Activated B cell treated with CpG ODN at 0.5 μM for 24 hours (primary cell): Measurements from ENCODE around the gene HK1. TPM values are rescaled to one million over a fixed set of nuclear protein-coding genes. Genes with fewer than 3 reads are reported as not detected.

ENCODE experiments used
- ATAC-seq: fragments of 200-7000 bp; cut with Tn5 transposase; one replicate; pipeline ENCODE4 v1.10.0; 2021; ENCODE audit warnings: low read depth, mild to moderate bottlenecking, moderate library complexity
- CTCF ChIA-PET: fragments of 350-600 bp; sonication (Branson Sonifier 250); formaldehyde crosslinking; loops from one replicate; lab custom pipeline; 2021; ENCODE audit warnings: antibody characterized with exemption; lab: Charles Lee
- POLR2A ChIA-PET: fragments of 350-600 bp; sonication (Branson Sonifier 250); formaldehyde crosslinking; loops from one replicate; lab custom pipeline; 2021; ENCODE audit warnings: antibody characterized with exemption; lab: Charles Lee
- DNase-seq: peaks from one replicate; pipeline ENCODE4 v3.0.0; 2022
- H3K27ac Mint-ChIP-seq: one replicate; pipeline ENCODE4 v1.8.0; 2020; ENCODE audit warnings: mixed read lengths
- H3K27me3 Mint-ChIP-seq: one replicate; pipeline ENCODE4 v1.8.0; 2021; ENCODE audit warnings: mixed read lengths
- H3K36me3 Mint-ChIP-seq: one replicate; pipeline ENCODE4 v1.8.0; 2021; ENCODE audit warnings: low read depth, mixed read lengths
- H3K4me1 Mint-ChIP-seq: one replicate; pipeline ENCODE4 v1.8.0; 2021; ENCODE audit warnings: mixed read lengths
- H3K4me3 Mint-ChIP-seq: one replicate; pipeline ENCODE4 v1.8.0; 2020; ENCODE audit warnings: mild to moderate bottlenecking, mixed read lengths
- H3K9me3 Mint-ChIP-seq: one replicate; pipeline ENCODE4 v1.8.0; 2020; ENCODE audit warnings: mixed read lengths
- CTCF ChIP-seq: fragments of 200-600 bp; IDR thresholded peaks from one replicate; pipeline ENCODE4 v1.8.0; 2022; ENCODE audit warnings: antibody characterized with exemption, mild to moderate bottlenecking
- intact Hi-C: fragments of 100-400 bp; cut with micrococcal nuclease; formaldehyde crosslinking; loops from one replicate; pipeline ENCODE4 v1.15.1; 2024
- total RNA-seq: library from RNA; stranded (reverse); gene quantifications from 2 replicates; pipeline ENCODE4 v1.2.3, GENCODE V29; 2022

The HK1 gene
- total RNA-seq, 1 donor from 2014 or later = 47.2 TPM

- Mint-ChIP-seq H3K27me3 (no peaks in the 10 kb centered on the region), H3K9me3 (no peaks in the 10 kb centered on the region), H3K4me1 (peaks cover 20% of the 10 kb centered on the region), H3K4me3 (no peak overlapping the region), H3K27ac (no peak overlapping the region), H3K36me3 (peaks cover 2% of the 10 kb centered on the region)
- ChIA-PET POLR2A (no interaction called here), CTCF (no interaction called here)
- no peak for TF ChIP-seq CTCF
- ATAC-seq (no peak), DNase-seq (no peak)
- intact Hi-C loops = loop anchor here (5.0 kb wide), 1 partner anchor 857 kb away; the partner anchor contains the start of gene SAR1A
Observed at GRCh38 chr10:69315100-69315542, 36.8 kb downstream of the HK1 start.

DNA sequence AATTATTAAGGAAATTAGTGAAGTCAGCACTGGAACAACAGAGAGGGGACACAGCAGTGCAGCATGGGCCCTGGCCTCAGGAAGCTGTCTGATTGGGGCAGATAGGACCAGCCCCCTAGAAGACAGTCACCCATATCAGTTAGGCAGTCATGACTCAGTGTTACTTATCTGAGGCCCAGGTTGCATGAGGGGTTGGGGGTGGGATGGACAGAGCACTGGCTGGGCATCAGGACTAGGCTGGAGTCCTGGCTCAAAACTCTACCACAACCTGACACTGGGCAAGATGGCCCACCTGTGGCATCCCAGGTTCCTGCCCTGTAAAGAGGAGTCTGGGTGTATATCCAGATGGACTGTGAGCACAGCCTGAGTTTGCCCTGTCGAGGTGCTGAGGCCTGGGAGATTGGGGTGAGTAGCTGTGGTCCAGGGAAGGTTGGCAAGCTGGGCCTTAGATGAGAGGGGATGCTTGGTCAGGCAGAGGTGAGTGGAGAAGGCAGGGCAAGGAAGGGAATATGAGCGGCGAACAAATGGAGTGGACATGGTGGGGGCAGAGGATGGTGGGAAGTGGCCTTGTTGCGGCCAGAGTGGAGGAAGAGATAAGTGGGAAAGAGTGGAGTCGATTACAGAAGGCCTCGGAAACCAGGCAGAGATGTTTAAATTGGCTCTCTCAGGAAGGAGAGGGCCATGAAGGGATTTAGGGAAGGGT is 37.5 kb downstream of the HK1 start:
- DNase-seq (no peak), ATAC-seq (no peak)
- TF ChIP-seq CTCF = no peak
- intact Hi-C loops = loop anchor here (5.0 kb wide), 1 partner anchor 857 kb away; the partner anchor contains the start of gene SAR1A
- Mint-ChIP-seq H3K27me3 (no peaks in the 10 kb centered on the region), H3K4me1 (peaks cover 27% of the 10 kb centered on the region), H3K9me3 (no peaks in the 10 kb centered on the region), H3K27ac (peak overlapping the region; percentile 38), H3K4me3 (no peak overlapping the region), H3K36me3 (peaks cover 2% of the 10 kb centered on the region)
- ChIA-PET CTCF (no interaction called here), POLR2A (no interaction called here)

GRCh38 chr10:69316313-69317059 is 38.2 kb downstream of the HK1 start:
- Mint-ChIP-seq H3K36me3 (peaks cover 2% of the 10 kb centered on the region), H3K4me1 (peaks cover 32% of the 10 kb centered on the region), H3K4me3 (no peak overlapping the region), H3K27me3 (no peaks in the 10 kb centered on the region), H3K9me3 (no peaks in the 10 kb centered on the region), H3K27ac (no peak overlapping the region)
- DNase-seq (no peak), ATAC-seq (no peak)
- ChIA-PET CTCF (interaction anchor here (0.7 to 2.0 kb wide), 2 partner anchors 11 to 76 kb away, joined by 3 to 8 read pairs; no protein-coding TSS in a partner anchor), POLR2A (interaction anchor here (1.4 to 3.6 kb wide), 3 partner anchors 12 to 92 kb away, joined by 6 to 35 read pairs (median 12); no protein-coding TSS in a partner anchor)
- intact Hi-C loops = loop anchor here (5.0 kb wide), 1 partner anchor 856 kb away; the partner anchor contains the start of gene SAR1A
- no peak for TF ChIP-seq CTCF

- peaks cover 2% of the 10 kb centered on the region for H3K36me3 Mint-ChIP-seq
- CTCF ChIA-PET = interaction anchor here (0.7 to 2.0 kb wide), 3 partner anchors 11 to 75 kb away, joined by 3 to 8 read pairs (median 3); no protein-coding TSS in a partner anchor
- POLR2A ChIA-PET = interaction anchor here (0.9 to 3.6 kb wide), 6 partner anchors 11 to 91 kb away, joined by 3 to 35 read pairs (median 9); no protein-coding TSS in a partner anchor
- H3K9me3 Mint-ChIP-seq = no peaks in the 10 kb centered on the region
- DNase-seq (no peak), ATAC-seq (no peak)
- H3K4me1 Mint-ChIP-seq = peaks cover 36% of the 10 kb centered on the region
- H3K27me3 Mint-ChIP-seq = no peaks in the 10 kb centered on the region
- intact Hi-C loops = loop anchor here (5.0 kb wide), 1 partner anchor 855 kb away; the partner anchor contains the start of gene SAR1A
- TF ChIP-seq CTCF = no peak
- peak overlapping the region; percentile 92 for H3K4me3 Mint-ChIP-seq
- H3K27ac Mint-ChIP-seq = peak overlapping the region; percentile 79
Observed at GRCh38 chr10:69317175-69317604, 38.9 kb downstream of the HK1 start.
